ENCODE results near the gene EIF5A2.

Gene EIF5A2

GRCh38 chr3:170852324-170852723 lies 56.1 kb downstream of the EIF5A2 start:
- no peak for DNase-seq (ENCODE audit: low spot score)

- DNase-seq (ENCODE audit: low spot score): peak; percentile 17
Observed at GRCh38 chr3:170848292-170848917, 60.0 kb downstream of the EIF5A2 start.

- no peak for DNase-seq (ENCODE audit: low spot score)
Observed at GRCh38 chr3:170844377-170844776, 64.1 kb downstream of the EIF5A2 start.

- no peak for DNase-seq (ENCODE audit: low spot score)
Observed at GRCh38 chr3:170840291-170840859, 68.1 kb downstream of the EIF5A2 start.

DNA sequence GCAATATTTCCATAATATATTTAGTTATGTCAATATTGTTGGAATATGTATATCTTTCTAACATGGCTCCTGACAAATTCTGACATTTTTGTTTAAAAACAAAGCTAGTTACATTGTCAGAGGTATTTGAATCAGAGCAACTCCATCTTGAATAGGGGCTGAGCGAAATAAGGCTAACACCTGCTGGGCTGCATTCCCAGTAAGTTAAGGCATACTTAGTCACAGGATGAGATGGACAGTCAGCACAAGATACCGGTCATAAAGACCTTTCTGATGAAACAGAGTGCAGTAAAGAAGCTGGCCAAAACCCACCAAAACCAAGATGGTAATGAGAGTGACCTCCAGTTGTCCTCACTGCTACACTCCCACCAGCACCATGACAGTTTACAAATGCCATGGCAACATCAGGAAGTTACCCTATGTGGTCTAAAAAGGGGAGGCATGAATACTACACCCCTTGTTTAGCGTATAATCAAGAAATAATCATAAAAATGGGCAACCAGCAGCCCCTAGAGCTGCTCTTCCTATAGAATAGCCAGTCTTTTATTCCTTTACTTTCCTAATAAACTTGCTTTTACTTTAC lies 68.8 kb downstream of the EIF5A2 start:
- DNase-seq (ENCODE audit: low spot score): no peak

All from AG08396 (cell line).